T-helper 1 cell treated with Interleukin-12 subunit alpha and Interleukin-12 subunit beta and Interleukin-4 antibody, amounts not matched to agents 30 ng/mL and 1 ng/mL, for 36 hours (primary cell): Measurements from ENCODE around the gene HOMER2. TPM values are rescaled to one million over a fixed set of nuclear protein-coding genes. Genes with fewer than 3 reads are reported as not detected.
"Not testable (repeated sequence)": the region's sequence is repeated elsewhere in the genome, so short reads cannot be mapped to it uniquely, and the experiment has no call there.

ENCODE experiments used
- intact Hi-C: fragments of 100-400 bp; cut with micrococcal nuclease; formaldehyde crosslinking; loops from one replicate; pipeline ENCODE4 v1.15.1; 2024
- total RNA-seq: library from RNA; stranded (reverse); gene quantifications from 2 replicates; pipeline ENCODE4 v1.2.3, GENCODE V29; 2022

The HOMER2 gene
- total RNA-seq, 1 donor from 2014 or later: 17.5 TPM

DNA sequence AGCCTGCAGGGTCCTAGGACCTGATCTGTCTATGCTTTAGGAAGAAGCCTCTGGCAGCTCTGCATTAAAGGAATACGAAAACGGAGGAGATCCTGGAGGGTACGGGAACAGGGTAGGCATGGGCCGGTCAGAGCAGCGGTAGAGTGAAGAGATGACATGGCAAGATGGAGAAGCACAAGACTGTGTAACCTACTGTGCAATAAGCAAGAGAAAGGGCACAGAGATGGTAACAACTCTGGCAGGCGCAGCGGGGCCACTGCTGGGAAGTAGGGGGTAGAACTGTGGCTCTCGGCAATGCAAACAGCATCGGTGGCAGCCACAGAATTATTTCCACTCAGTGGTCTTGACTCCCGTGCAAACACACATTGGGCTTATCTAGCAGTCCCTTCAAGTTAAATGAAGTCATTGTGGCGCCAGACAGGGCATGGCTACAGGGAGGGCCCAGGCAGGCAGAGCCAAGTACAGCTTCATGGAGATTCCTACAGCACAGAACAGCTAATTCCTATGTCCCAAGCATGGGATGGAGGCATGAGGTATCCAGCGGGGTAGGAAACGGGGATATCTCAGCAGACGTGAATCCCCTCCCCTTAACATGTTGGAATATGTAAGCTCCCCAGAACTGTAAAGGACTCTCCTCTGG, 114.3 kb downstream of the HOMER2 start:
- intact Hi-C loops: no loop called here

DNA sequence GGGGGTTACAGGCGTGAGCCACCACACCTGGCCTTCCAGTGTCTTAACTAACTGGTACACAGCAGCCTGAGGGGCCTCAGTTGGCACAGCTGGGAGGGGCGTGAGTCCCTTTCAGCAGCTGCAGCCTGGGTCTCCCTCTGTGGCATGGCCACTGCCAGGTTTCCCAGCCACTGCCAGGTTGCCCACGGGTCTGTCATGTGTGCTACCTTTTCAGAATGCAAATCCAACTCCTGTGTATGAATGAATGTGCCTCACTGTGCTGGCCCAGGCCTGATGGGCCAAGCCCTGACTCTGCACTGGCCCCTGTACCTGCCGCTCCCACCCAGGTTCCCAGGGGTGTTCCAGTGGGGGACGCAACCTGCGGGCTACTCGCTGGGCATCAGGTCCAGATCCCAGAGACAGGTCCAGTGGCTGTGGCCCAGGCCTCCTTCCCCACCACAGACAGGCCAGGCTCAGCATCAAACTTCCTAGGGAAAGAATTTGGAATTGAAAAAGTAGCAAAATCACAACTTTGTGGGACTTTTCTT, 117.1 kb downstream of the HOMER2 start:
- intact Hi-C loops: no loop called here

DNA sequence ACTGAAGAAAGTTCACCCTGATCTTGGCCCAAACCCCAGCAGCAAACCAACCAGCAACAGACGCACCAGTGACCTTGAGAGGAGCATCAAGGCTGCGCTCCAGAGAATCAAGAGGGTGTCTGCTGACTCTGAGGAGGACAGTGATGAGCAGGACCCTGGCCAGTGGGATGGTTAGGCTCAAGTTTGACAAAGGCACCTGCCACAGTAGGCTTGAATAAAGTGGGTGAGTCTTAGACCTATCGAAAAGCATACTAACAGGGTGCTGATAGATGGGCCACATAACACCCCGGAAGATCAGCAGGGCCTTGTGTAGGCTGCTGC, 119.2 kb downstream of the HOMER2 start:
- intact Hi-C loops: no loop called here

DNA sequence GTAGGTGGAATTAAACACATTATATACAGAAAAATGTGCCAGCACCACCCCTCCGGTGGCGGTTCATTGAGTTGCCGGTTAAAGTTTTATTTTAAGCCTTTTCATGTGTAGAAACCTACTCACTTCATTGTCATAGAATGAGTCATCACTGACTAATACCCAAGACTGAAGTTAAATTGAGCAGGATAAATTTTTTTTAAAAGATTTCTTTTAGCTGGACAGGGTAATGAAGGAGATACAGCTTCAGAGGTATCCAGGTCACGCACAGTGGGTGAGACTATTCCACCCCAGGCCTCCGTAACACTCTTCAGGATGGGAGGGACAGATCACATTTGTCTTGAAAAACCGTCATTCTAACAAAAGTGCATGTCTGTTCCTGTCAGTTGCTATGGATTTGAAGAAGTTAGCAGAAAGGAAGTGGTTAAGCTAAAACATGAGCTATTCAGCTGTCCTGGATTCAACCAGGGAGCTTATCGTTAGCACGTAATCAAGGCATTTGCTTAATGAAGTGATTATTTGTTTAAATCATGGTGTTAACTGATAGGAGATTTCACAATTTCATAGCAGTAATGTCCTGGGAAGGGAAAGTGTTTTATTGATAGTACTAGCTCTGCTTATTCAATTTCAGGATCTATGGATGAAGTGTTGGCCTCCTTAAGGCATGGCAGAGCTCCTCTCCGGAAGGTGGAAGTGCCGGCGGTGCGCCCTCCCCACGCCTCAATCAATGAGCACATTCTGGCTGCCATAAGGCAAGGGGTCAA, 119.7 kb downstream of the HOMER2 start:
- intact Hi-C loops: loop anchor here (1.0 kb wide), 4 partner anchors 21 to 168 kb away; partner anchors contain the start of gene RAMAC

DNA sequence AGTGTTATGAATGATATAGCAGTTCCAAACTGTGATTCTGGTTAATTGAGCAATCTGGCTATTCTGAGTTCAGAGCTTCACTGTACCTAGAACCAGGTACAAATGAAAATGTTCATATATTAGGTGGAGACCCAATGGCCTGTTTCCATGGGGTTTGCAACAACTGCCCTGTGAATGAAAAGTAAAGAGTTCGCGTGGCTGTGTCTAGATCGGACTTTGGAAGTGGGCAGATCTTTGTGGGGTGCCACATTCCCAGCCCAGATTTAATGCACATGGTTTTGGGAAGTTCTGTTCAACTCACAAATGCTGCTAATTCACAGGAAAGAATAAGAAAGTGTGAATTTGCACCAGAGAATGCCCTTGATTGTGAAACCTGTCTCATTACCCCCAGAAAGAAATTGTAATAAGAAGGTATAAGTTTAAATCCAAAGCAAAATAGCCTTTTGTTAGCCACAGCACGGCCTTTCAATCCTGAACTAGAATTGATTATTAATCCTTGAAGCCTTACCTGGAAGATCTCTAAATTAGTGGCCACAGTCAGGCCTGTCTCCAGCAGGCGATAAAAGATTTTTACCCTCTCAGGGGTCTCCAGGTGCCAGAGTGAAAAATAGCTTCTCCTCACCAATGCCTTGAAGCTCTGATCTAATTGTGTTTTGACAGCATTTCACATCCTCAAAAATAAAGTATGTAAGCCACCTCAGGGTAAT, 120.5 kb downstream of the HOMER2 start:
- intact Hi-C loops: loop anchor here (1.0 kb wide), 4 partner anchors 21 to 168 kb away; partner anchors contain the start of gene RAMAC

DNA sequence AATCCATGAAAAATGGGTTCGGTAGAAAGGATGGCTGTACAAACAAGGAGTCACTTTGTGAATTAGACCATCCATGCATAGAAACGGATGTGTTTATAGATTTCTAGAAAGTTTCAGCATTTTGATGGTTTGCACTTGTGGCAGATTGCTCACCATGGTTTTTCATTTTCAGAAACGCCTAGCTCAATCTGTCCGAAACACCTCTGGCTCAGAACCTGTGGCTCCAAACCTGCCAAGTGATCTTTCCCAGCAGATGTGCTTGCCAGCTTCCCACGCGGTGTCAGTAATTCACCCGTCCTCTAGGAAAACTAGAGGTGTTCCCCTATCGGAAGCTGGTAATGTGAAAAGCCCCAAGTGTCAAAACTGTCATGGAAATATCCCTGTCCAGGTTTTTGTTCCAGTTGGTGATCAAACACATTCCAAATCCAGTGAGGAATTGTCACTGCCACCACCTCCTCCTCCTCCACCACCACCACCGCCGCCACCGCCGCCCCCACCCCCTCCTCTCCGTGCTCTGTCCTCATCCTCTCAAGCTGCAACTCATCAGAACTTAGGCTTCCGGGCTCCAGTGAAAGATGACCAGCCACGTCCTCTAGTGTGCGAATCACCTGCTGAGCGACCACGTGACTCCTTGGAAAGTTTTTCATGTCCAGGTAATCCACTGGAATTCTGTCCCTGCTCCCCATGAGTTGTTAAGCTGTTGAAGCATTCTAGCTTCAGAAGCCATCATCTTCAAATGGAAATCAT, 121.9 kb downstream of the HOMER2 start:
- intact Hi-C loops: no loop called here

DNA sequence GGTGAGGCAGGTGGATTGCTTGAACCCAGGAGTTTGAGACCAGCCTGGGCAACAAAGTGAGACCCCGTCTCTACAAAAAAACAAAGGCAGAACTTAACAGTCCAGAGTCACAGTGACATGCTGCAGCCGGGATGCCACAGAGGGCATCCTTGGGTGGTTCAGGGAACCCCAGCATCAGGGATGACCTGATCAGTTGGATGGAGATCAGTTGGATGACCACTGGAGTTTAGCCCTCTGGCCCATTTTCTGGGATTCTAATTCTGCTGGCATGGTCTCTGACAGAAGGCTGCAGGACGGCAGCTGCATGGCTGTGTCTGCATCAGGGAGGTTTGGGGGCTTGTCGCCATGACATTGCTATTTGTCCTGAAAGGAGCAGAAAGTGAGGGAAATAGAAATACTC, 123.3 kb downstream of the HOMER2 start:
- intact Hi-C loops: no loop called here

DNA sequence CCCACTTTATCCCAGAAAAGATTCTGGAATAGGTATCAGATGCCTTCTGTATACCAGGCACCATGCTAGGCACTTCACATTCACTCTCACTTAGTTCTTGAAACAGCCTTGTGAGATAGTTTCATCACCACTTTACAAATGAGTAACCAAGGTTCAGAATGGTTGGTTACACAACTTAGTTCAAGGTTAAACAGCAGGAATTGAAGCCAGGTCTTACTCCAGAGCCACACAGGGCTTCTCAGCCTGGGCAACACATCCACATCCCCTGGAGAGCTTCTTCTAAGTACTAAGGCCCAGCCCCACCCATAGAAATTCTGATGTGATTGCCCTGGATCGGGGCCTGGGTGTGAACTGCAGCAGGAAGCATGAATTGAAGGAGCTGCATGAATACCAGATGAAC, 124.4 kb downstream of the HOMER2 start:
- intact Hi-C loops: no loop called here

DNA sequence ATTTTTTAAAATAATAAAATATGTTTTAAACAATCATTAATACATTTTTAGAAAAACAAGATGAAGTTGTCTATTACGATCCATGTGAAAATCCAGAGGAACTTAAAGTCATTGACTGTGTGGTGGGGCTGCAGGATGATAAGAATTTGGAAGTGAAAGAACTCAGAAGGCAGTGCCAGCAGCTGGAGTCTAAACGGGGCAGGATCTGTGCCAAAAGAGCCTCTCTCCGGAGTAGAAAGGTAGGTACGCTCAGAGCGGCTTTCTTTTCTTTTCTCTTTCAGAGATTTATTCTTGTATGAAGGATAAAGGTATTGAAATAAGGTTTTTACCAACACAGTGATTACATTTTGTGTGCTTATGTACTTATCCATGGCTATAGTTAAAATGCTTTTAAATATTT, 129.5 kb downstream of the HOMER2 start:
- intact Hi-C loops: no loop called here

DNA sequence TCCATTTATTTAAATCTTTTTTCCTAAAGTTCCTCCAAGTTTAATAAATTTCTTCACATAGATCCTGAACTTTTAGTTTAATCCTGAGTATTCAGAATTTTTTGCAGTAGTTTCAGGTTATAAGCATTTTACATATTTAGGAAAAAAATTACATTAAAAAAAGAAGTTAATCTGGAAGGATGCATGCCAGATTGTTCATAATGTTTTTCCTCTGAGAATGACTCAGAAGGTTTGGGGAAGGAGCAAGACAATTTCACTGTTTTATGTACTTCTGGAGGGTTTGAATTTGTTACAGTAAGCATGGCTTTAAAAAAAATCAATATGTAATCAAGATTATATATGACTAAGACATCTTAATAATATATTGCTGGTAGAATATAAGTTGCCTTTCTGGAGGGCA, 130.7 kb downstream of the HOMER2 start:
- intact Hi-C loops: not testable (repeated sequence)

DNA sequence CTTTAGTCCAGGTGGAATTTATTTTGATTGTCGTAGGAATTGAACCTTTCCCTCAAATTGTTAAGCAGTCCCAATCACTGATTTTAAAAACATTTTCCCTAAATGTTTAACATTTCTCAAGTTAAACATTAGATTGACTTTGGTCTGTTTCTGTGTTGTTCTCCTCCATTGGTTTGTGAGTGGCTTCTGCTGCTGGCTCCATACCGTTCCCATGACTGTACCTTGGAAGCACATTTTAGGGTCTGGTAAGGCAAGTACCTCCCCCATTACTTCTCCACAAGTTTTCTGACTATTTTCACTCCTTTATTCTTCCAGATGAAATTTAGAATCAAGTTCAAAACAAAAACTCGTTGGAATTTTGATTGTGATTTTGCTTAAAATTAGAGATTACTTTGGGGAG, 131.1 kb downstream of the HOMER2 start:
- intact Hi-C loops: not testable (repeated sequence)

DNA sequence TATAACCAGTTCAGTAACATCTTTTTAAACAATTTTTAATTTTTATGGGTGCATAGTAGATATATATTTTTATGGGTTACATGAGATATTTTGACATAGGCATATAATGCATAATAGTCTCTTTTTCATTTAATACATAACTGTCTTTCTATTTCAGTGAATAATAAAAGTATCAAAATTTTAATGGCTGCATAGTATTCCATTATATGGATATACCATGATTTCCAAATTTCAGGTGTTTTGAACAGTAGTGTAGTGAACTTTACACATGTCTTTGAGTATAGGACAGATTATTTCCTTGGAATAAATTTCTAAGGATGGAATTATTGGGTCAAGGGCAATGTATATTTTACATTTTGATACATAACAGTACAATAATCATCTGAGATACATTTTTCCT, 132.4 kb downstream of the HOMER2 start:
- intact Hi-C loops: no loop called here

DNA sequence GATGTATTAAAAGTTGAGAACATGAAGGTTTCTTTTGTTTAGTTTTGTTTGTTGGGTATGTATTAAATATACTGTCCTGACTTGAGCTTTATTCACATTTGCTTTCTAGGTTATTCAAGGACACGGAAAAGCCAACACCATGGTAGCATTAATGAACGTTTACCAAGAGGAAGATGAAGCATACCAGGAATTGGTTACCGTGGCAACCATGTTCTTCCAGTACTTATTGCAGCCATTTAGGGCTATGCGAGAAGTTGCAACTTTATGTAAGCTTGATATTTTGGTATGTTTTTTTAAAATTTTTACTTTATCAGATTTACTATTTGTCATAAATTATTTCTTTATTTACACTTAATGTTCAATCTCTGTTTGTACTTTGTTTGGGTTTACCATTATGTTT, 139.5 kb downstream of the HOMER2 start:
- intact Hi-C loops: loop anchor here (5.0 kb wide), 1 partner anchor 1114 kb away; no protein-coding TSS in a partner anchor

DNA sequence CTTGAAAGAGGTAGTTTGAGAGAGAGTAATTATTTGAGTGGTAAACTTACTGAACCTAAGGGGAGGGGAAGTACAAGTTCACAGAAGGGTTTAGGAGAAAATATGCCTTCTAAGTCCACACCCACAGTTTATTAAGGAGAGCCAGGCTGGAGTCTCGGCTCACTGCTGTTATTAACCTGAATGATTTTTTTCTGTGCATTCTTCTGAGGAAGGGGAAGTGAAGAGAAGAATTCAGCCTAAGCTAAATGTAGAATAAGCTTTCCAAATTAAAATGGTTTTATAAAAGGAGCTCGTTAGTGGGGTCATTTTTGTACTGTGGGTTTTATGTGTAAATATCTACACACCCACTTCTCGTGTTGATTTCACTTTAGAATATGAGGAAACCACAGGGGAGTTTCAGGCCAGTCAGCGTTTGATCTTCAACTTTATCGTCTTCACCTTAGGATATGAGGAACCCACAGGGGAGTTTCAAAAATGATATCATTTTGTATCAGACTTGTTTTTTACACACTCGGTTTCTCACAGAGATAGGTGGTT, 141.6 kb downstream of the HOMER2 start:
- intact Hi-C loops: loop anchor here (1.0 to 5.0 kb wide), 7 partner anchors 21 to 1116 kb away; partner anchors contain the start of genes BTBD1, EFL1, RPS17 and SAXO2

DNA sequence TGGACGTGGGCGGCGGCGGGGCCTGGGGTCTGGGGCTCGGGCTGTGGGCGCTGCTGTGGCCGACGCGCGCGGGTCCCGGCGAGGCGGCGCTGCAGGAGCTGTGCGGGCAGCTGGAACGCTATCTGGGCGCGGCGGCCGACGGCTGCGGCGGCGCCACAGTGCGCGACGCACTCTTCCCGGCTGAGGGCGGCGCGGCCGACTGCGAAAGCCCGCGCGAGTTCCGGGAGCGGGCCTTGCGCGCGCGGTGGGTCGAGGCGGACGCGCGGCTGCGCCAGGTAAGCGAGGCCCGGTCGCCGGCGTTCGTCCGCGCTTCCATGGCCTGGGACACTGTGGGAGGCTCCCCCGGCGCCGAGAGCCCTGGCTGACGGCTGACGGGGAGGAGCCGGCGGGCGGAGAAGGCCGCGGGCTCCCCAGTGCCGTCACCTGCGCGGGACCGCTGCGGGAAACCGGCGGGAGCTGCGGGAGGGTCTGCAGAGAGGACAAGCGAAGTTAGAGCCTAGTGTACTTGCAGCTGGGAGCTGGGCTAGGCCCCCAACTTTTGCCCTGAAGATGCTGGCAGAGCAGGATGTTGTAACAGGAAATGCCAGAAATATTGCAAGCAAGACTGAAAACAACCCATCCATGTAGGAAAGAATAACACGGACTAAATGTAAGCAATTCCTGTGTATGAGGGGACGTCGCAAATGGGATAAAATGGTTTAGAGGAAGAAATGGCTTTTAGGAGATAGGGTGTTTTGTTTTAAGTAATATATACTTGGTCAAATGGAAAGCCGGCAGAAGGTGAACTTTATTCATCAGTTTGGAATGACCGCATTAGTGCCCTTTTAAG, 142.2 kb downstream of the HOMER2 start:
- intact Hi-C loops: loop anchor here (2.0 to 5.0 kb wide), 3 partner anchors 257 to 1117 kb away; partner anchors contain the start of genes BTBD1, EFL1 and SAXO2

DNA sequence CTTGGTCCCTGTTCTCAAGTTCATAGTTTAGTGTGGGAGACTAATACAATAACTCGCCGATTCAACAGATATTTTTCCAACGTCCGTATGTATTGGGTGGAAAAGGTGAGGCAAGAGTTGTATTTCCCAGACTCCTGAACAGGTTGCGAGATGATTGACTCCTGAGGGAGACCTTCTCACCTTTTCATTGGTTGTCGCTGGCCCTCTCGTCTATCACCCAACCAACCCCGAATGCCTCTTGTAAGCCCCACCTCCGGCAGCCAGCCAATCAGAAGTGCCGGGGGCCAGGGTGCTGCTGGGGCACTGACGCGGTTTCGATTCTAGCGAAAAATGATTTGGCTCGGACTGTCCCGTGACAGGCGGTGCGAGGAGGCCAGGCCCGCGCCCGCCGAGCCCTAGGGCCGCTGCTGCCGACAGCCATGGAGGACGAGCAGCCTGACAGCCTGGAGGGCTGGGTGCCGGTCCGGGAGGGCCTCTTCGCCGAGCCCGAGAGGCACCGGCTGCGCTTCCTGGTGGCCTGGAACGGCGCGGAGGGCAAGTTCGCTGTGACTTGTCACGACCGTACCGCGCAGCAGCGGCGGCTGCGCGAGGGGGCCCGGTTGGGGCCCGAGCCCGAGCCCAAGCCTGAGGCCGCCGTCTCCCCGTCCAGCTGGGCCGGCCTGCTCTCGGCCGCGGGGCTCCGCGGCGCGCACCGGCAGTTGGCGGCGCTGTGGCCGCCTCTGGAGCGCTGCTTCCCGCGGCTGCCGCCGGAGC, 143.0 kb downstream of the HOMER2 start, which contains the start of gene WHAMM:
Gene WHAMM, plus strand, starts transcription at position 321 of the 753 bp plus-strand sequence. Its CDS starts 99 bp downstream, at position 420.
- intact Hi-C loops: loop anchor here (1.0 to 5.0 kb wide), 8 partner anchors 59 to 1118 kb away; partner anchors contain the start of genes AP3B2, BTBD1, EFL1 and HDGFL3

DNA sequence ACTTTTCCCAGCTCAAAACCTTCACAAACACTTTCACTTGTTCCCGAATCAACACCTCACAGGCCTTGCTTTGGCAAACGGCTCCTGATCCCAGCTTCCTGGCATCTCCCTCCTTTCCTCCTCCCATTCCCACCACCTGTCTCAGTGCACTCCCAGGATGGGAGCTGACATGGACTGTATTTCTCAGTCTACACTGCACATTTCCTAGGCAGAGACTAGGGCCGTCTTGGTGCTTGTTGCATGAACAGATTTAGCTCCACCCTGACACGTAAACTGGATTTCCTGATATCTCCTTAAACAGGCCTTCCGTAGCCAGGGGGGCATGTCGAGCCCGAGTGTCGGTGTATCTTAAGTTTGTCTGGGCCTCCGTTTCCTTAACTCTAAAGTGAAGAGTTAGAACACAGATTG, 143.9 kb downstream of the HOMER2 start:
- intact Hi-C loops: loop anchor here (1.0 to 2.0 kb wide), 5 partner anchors 58 to 398 kb away; partner anchors contain the start of genes AP3B2, HDGFL3 and RAMAC

DNA sequence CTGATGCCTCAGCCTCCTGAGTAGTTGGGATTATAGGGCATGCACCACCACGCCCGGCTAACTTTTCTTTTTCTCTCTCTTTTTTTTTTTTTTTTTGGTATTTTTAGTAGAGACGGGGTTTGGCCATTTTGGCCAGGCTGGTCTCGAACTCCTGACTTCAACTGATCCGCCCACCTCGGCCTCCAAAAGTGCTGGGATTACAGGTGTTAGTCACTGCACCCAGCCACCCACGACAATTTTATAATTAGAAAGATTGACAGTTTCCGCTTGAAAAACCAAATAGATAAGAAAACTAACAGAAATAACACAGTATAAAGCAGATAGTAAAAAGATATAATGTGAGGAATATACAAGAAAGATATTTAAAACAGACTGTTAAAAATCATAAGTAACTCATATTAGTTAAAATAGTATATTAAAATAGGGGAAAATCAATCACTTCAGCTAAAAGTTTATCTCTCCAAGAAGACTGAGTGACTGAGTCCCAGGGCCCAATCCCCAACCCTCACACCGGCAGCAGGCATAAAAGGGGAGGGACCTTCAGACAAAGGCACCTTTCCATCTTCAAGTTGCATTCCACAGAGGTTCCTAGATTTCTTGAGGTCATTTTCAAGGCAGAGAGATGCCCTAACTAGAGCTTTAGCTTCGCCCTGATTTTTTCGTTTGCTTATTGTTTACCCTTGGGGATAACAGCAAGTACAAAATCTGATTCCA, 144.4 kb downstream of the HOMER2 start:
- intact Hi-C loops: loop anchor here (2.0 kb wide), 2 partner anchors 127 to 399 kb away; partner anchors contain the start of gene HDGFL3
